ENCODE results near the gene MSI2. TPM values are rescaled to one million over a fixed set of nuclear protein-coding genes. Genes with fewer than 3 reads are reported as not detected.

Gene MSI2
- total and polyA plus RNA-seq, 2 donors (not counting 3 experiments of a cell fraction or from before 2014, with no cell fraction given), result 20.9 to 59.3 TPM

DNA sequence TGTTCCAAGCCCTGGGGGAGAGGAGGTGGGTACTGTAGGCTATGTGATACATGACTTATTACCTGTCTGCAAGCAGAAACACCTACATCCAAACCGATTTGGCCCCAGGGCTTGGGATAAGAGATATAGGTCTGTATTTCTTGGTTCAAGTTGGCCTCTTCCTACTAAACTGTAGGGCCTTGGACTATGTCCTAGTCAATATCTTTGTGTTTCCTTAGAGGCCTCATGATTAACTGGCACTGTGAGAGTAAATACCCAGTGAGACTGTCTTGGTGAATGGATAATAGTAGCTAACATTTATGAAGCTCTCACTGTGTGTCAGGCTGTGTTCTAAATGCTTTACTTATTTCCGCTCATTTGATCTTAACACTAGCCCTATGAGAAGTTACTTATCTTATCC, 70.0 kb downstream of the MSI2 start:
- intact Hi-C loops (cut with micrococcal nuclease), result no loop called here

DNA sequence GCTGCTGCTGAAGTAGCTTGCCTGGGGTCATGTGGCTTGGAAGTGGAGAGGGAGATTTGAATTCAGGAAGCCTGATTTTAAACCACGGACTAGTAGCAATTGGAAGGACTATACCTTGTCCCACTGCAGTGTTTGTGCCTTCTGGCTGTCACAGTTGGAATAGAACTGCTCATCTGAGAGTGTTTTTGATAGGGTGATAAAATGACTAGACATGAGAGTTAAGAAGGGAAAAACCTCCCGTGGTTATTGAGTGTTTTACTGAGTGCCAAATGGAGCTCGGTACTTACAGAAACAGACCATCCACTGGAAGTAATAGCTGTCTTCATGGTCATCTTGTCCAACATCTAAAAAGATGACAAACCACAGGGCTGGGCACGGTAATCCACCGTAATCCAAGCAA, 70.4 kb downstream of the MSI2 start:
- Histone ChIP-seq H3K4me2 (ENCODE audit: insufficient read depth, low read length) (no peak overlapping the region), H3K27ac (ENCODE audit: insufficient read depth, low read depth, low read length) (no peak overlapping the region), H3K9ac (replicated peaks; ENCODE audit: extremely low read depth, insufficient read depth, low read length) (no peak overlapping the region), H3K4me1 (ENCODE audit: control insufficient read depth, extremely low read depth, insufficient read depth, low read length) (no peaks in the 10 kb centered on the region), H2AFZ (ENCODE audit: low read depth, low read length) (no peak overlapping the region), H3K27me3 (ENCODE audit: control insufficient read depth in 2 of 2, insufficient read depth in 2 of 2, low read length in 2 of 2) (no peaks in the 10 kb centered on the region), H3K9me1 (replicated peaks; ENCODE audit: control insufficient read depth, extremely low read depth, insufficient read depth, low read length) (no peaks in the 10 kb centered on the region), H3K36me3 (ENCODE audit: control insufficient read depth in 2 of 2, extremely low read depth in 1 of 2, insufficient read depth in 2 of 2, low read length in 2 of 2) (no peaks in the 10 kb centered on the region), H3K4me3 (replicated peaks in 1 of 3; ENCODE audit: insufficient read depth in 1 of 3, low read depth in 1 of 3, low read length in 3 of 3) (no peak overlapping the region), H3K79me2 (ENCODE audit: control insufficient read depth, insufficient read depth, low read length) (no peaks in the 10 kb centered on the region), H3K9me3 (replicated peaks; ENCODE audit: control insufficient read depth, insufficient read depth, low read length) (no peaks in the 10 kb centered on the region), H4K20me1 (replicated peaks; ENCODE audit: control insufficient read depth, extremely low read depth, insufficient read depth, low read length) (no peaks in the 10 kb centered on the region)
- dilution Hi-C loops (cut with MboI; ENCODE audit: extremely low pct_ligation_motif_present, low sequenced_read_pairs), result no loop called here
- BruUV-seq (replicated peaks), result no TSS peak
- FAIRE-seq (no peak), DNase-seq (ENCODE audit: low read depth, low spot score) (no peak)
- intact Hi-C loops (cut with micrococcal nuclease), result no loop called here
- no peak for TF ChIP-seq MAX (IDR thresholded peaks at IDR 0.05; ENCODE audit: insufficient read depth, insufficient read length)
- TF ChIP-seq GATA2 (IDR thresholded peaks at IDR 0.05; ENCODE audit: insufficient read depth, insufficient read length, low read depth, low read length), result no peak
- TF ChIP-seq, protein P1, sequence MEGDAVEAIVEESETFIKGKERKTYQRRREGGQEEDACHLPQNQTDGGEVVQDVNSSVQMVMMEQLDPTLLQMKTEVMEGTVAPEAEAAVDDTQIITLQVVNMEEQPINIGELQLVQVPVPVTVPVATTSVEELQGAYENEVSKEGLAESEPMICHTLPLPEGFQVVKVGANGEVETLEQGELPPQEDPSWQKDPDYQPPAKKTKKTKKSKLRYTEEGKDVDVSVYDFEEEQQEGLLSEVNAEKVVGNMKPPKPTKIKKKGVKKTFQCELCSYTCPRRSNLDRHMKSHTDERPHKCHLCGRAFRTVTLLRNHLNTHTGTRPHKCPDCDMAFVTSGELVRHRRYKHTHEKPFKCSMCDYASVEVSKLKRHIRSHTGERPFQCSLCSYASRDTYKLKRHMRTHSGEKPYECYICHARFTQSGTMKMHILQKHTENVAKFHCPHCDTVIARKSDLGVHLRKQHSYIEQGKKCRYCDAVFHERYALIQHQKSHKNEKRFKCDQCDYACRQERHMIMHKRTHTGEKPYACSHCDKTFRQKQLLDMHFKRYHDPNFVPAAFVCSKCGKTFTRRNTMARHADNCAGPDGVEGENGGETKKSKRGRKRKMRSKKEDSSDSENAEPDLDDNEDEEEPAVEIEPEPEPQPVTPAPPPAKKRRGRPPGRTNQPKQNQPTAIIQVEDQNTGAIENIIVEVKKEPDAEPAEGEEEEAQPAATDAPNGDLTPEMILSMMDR (IDR thresholded peaks at IDR 0.05; ENCODE audit: extremely low read depth in 1 of 2, insufficient read depth in 1 of 2, low read depth in 1 of 2, low read length in 2 of 2), result no peak
- no peak for TF ChIP-seq MYC (IDR thresholded peaks at IDR 0.05; ENCODE audit: low read depth, low read length)
- TF ChIP-seq POLR2A (IDR thresholded peaks at IDR 0.05; ENCODE audit: low read depth, low read length), result no peak
- TF ChIP-seq JUN (IDR thresholded peaks at IDR 0.05; ENCODE audit: borderline replicate concordance, insufficient read depth, insufficient read length, low read depth), result no peak
- TF ChIP-seq EZH2 (IDR thresholded peaks at IDR 0.05; ENCODE audit: borderline replicate concordance, low read depth, low read length, severe bottlenecking), result no peak
- TF ChIP-seq POLR2AphosphoS5 (IDR thresholded peaks at IDR 0.05; ENCODE audit: insufficient read depth, low read depth, low read length), result no peak
- TF ChIP-seq FOS (IDR thresholded peaks at IDR 0.05; ENCODE audit: borderline replicate concordance, insufficient read depth, low read length), result no peak
- CTCF ChIA-PET, result no interaction called here
- POLR2A ChIA-PET, result no interaction called here

More for the DNA sequence above, 70.0 kb downstream of the MSI2 start:
- no peak overlapping the region for H3K4me2 ChIP-seq (ENCODE audit: insufficient read depth, low read length)
- H2AFZ ChIP-seq (ENCODE audit: low read depth, low read length), result no peak overlapping the region
- H3K27ac ChIP-seq (ENCODE audit: insufficient read depth, low read depth, low read length), result no peak overlapping the region
- no peaks in the 10 kb centered on the region for H3K9me3 ChIP-seq (replicated peaks; ENCODE audit: control insufficient read depth, insufficient read depth, low read length)
- dilution Hi-C loops (cut with MboI; ENCODE audit: extremely low pct_ligation_motif_present, low sequenced_read_pairs), result no loop called here
- DNase-seq (ENCODE audit: low read depth, low spot score) (no peak), FAIRE-seq (no peak)
- H3K79me2 ChIP-seq (ENCODE audit: control insufficient read depth, insufficient read depth, low read length), result no peaks in the 10 kb centered on the region
- H3K9ac ChIP-seq (replicated peaks; ENCODE audit: extremely low read depth, insufficient read depth, low read length), result no peak overlapping the region
- CTCF ChIA-PET, result no interaction called here
- no TSS peak for BruUV-seq (replicated peaks)
- POLR2A ChIA-PET, result no interaction called here
- TF ChIP-seq EZH2 (IDR thresholded peaks at IDR 0.05; ENCODE audit: borderline replicate concordance, low read depth, low read length, severe bottlenecking) (no peak), POLR2AphosphoS5 (IDR thresholded peaks at IDR 0.05; ENCODE audit: insufficient read depth, low read depth, low read length) (no peak), MYC (IDR thresholded peaks at IDR 0.05; ENCODE audit: low read depth, low read length) (no peak), POLR2A (IDR thresholded peaks at IDR 0.05; ENCODE audit: low read depth, low read length) (no peak), MAX (IDR thresholded peaks at IDR 0.05; ENCODE audit: insufficient read depth, insufficient read length) (no peak)
- no peaks in the 10 kb centered on the region for H3K4me1 ChIP-seq (ENCODE audit: control insufficient read depth, extremely low read depth, insufficient read depth, low read length)
- no peaks in the 10 kb centered on the region for H3K36me3 ChIP-seq (ENCODE audit: control insufficient read depth in 2 of 2, extremely low read depth in 1 of 2, insufficient read depth in 2 of 2, low read length in 2 of 2)
- H3K4me3 ChIP-seq (replicated peaks in 1 of 3; ENCODE audit: insufficient read depth in 1 of 3, low read depth in 1 of 3, low read length in 3 of 3), result no peak overlapping the region
- H4K20me1 ChIP-seq (replicated peaks; ENCODE audit: control insufficient read depth, extremely low read depth, insufficient read depth, low read length), result no peaks in the 10 kb centered on the region
- H3K27me3 ChIP-seq (ENCODE audit: control insufficient read depth in 2 of 2, insufficient read depth in 2 of 2, low read length in 2 of 2), result no peaks in the 10 kb centered on the region
- H3K9me1 ChIP-seq (replicated peaks; ENCODE audit: control insufficient read depth, extremely low read depth, insufficient read depth, low read length), result no peaks in the 10 kb centered on the region

Data from endothelial cell of umbilical vein (primary cell).